LNCaP clone FGC (cell line): ENCODE measurements around the gene C16orf74.

ENCODE experiments used
- DNase-seq: peaks from one replicate; pipeline ENCODE4 v3.0.0-alpha.2; 2011; ENCODE audit warnings: low read depth
- H3K4me3 ChIP-seq: 2 replicates; pipeline ENCODE4 v1.5.1; 2011; ENCODE audit warnings: mild to moderate bottlenecking, low read depth, low read length, control low read depth
- TF ChIP-seq, protein P1 (sequence below): IDR thresholded peaks from 2 replicates; pipeline ENCODE4 v1.5.1; 2012; ENCODE audit warnings: mild to moderate bottlenecking; ENCODE audit not compliant: control insufficient read depth, insufficient read depth; ENCODE audit errors: extremely low read depth

The C16orf74 gene

DNA sequence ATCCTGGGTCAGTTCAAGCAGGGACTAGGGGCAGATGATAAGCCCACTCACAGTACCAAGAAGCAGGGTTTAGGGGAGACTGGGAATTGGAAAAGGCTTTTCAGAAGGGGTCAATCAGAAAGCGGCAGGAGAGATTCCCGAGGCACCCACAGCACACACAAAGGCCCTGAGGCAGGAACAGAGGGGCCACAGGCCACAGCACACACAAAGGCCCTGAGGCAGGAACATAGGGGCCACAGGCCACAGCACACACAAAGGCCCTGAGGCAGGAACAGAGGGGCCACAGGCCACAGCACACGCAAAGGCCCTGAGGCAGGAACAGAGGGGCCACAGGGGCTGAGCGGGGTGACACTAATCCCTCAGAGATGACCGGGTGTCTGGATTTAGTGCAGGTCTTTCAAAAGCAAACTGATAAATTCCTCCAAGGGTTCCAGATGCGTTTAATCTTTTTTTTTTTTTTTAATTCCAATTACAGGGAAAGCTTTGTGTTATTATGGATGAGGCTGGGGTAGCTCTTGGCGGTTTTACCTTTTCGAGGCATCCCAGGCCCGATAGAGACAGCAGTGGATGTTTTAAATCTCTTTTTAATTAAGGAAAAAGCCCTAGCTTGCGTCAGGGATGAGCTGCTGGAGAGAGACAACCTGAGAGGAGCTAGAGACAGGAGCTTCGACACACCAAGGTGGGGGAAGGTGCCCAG is 31.1 kb downstream of the C16orf74 start:
- H3K4me3 ChIP-seq: no peak overlapping the region
- TF ChIP-seq, protein P1, sequence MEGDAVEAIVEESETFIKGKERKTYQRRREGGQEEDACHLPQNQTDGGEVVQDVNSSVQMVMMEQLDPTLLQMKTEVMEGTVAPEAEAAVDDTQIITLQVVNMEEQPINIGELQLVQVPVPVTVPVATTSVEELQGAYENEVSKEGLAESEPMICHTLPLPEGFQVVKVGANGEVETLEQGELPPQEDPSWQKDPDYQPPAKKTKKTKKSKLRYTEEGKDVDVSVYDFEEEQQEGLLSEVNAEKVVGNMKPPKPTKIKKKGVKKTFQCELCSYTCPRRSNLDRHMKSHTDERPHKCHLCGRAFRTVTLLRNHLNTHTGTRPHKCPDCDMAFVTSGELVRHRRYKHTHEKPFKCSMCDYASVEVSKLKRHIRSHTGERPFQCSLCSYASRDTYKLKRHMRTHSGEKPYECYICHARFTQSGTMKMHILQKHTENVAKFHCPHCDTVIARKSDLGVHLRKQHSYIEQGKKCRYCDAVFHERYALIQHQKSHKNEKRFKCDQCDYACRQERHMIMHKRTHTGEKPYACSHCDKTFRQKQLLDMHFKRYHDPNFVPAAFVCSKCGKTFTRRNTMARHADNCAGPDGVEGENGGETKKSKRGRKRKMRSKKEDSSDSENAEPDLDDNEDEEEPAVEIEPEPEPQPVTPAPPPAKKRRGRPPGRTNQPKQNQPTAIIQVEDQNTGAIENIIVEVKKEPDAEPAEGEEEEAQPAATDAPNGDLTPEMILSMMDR: no peak
- DNase-seq: no peak

GRCh38 chr16:85718682-85719081 is 32.2 kb downstream of the C16orf74 start:
- DNase-seq: no peak
- no peak overlapping the region for H3K4me3 ChIP-seq
- TF ChIP-seq, protein P1: peak; percentile 78

DNA sequence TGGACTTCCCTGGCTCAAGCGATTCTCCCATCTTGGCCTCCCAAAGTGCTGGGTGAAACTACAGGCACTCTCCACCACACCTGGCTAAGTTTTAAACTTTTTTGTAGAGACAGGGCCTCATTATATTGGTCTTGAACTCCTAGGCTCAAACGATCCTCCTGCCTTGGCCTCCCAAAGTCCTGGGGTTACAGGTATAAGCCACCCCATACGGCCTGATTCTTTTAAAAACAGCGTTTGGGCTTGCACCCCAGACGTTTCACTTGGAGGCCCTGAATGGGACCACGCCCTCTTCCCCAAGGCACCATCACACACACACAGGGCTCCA is 32.8 kb downstream of the C16orf74 start:
- TF ChIP-seq, protein P1: no peak
- DNase-seq: no peak
- H3K4me3 ChIP-seq: no peak overlapping the region

- no peak overlapping the region for H3K4me3 ChIP-seq
- TF ChIP-seq, protein P1: peak; percentile 60
- DNase-seq: peak; percentile 42
These were observed 33.3 kb downstream of the C16orf74 start for GRCh38 chr16:85717393-85718152.

GRCh38 chr16:85716680-85717038 is 34.2 kb downstream of the C16orf74 start:
- no peak for DNase-seq
- TF ChIP-seq, protein P1: no peak
- no peak overlapping the region for H3K4me3 ChIP-seq

DNA sequence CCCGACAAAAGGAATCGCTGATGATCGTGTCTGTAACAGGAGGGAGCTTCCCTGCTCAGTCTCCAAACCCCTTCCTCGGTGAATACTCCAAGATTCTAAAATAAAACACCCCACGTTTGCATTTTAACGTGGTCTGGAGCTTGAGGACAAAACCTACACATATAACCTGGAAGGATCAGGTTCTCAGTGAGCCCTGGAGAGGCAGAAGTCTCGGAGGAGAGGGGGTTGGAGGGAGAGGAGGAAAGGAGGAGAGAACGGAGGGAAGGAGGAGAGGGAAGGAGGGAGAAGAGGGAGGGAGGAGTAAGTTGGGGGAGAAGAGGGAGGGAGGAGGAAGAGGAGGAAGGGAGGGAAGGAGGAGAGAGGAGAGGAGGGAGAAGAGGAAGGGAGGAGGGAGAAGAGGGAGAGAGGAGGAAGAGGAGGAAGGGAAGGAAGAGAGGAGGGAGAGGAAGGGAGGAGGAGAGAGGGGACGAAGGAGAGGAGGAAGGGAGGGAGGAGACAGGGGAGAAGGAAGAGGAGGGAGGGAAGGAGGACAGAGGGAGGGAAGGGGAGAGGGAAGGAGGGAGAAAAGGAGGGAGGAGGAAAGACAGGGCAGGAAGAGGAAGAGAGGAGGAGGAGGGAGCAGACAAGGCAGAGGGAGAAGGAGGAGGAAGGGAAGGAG is 34.7 kb downstream of the C16orf74 start:
- H3K4me3 ChIP-seq: no peak overlapping the region
- TF ChIP-seq, protein P1: no peak

More for the DNA sequence above, 34.7 kb downstream of the C16orf74 start:
- DNase-seq: no peak
